DMS53 treated with DMSO at 0.1 percent for 48 hours (cell line): ENCODE results near the gene PRIM2.
"Not testable (repeated sequence)": the region's sequence is repeated elsewhere in the genome, so short reads cannot be mapped to it uniquely, and the experiment has no call there.

Experiments used
- DNase-seq: peaks from one replicate; lab custom pipeline; 2025; ENCODE audit not compliant: unreplicated experiment; lab: John Stamatoyannopoulos, UW

The PRIM2 gene

GRCh38 chr6:57317060-57317943 lies at the start of gene PRIM2:
Gene PRIM2 (plus strand): TSS chr6:57317630. CDS start chr6:57318446, 816 bp downstream.
- DNase-seq: peak; percentile 85

GRCh38 chr6:57268294-57268640 lies 49.2 kb upstream of the PRIM2 start:
- no peak for DNase-seq

- not testable (repeated sequence) for DNase-seq
Measured at GRCh38 chr6:57274113-57274824, 43.2 kb upstream of the PRIM2 start.

DNA sequence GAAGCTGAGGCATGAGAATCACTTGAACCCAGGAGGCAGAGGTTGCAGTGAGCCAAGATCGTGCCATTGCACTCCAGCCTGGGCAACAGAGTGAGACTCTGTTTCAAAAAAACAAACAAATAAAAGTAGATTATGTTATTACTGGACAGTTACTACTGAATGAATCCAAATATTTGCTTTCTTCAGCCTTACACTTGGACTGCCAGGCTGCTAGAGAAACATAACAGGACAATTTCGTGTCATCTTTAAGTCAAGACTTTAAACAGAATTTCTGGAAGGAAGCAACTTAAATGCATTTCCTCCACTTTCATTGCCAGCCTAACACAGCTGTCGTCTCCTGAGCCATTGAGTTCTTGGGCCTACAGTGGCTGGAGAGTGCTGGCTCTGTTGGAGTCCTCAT lies 42.0 kb upstream of the PRIM2 start:
- DNase-seq: no peak

GRCh38 chr6:57276946-57277345 lies 40.5 kb upstream of the PRIM2 start:
- DNase-seq: no peak

DNA sequence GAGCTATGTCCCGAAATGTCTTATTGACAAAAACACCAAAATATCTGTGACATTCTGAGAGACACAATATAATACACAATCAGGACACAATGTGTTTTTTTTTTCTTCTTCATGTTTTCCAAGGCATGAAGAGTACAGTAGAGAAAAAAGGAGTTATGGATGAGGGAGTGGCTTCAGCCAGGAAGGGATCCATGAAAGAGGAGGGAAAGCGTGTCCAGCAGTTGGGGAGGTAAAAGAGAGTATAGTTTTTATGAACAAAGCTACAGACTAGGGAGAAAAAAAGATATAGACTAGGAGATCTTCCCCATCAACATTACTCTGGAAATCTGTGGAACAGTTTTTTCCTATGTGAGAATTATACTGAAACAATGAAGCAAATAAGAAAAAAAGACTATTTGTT lies 38.9 kb upstream of the PRIM2 start:
- no peak for DNase-seq

GRCh38 chr6:57279013-57279412 lies 38.4 kb upstream of the PRIM2 start:
- no peak for DNase-seq

DNA sequence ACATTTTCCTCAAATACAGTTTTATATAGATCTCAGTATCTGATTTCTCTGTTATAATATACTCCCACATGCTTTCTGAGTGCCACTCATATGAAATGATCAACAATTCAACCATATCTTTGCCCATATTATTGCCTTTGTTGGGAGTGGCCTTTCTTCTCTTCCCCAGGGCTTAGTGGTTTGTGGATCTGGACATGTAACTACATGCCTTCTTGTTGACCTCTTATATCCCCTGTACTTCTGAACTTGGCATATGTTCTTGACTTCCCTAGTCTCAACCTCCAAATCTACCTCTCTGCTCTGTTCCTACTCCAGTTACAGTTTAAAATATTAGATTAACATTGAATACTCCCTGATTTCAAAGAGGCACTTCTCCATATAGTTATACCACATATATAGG lies 34.3 kb upstream of the PRIM2 start:
- no peak for DNase-seq

DNA sequence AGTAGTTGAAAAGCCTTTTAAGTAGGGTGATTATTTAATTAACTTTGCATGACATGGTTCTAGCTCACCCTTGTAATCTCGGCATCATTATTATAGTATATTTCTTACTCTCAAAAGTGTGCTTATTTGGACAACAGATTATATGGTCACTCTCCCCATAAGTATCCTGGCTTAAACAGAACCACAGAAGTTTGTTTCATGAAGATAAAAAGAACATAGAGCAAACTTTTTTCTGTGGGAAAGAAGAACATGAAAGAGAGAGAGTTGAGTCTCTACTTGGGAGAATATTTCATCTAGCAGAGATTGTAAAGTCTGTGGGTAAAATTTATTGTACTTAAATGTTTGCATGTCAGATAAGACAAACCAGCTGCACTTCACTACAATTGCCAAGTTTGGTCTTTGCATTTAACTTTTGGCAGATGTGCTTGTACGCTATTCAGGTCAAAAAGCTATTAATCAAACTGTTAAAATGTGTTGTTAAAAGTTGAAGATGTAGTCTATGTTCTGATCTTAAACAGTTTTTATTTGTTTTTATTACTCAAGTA lies 33.4 kb upstream of the PRIM2 start:
- DNase-seq: no peak

- peak; percentile 54 for DNase-seq
Measured at GRCh38 chr6:57288136-57288535, 29.3 kb upstream of the PRIM2 start.

DNA sequence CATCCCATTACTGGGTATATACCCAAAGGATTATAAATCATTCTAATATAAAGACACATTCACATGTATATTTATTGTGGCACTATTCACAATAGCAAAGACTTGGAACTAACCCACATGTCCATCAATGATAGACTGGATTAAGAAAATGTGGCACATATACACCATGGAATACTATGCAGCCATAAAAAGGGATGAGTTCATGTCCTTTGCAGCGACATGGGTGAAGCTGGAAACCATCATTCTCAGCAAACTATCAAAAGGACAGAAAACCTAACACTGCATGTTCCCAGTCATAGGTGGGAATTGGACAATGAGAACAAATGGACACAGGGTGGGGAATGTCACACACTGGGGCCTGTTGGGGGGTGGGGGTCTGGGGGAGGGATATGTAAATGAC lies 24.0 kb upstream of the PRIM2 start:
- DNase-seq: not testable (repeated sequence)

DNA sequence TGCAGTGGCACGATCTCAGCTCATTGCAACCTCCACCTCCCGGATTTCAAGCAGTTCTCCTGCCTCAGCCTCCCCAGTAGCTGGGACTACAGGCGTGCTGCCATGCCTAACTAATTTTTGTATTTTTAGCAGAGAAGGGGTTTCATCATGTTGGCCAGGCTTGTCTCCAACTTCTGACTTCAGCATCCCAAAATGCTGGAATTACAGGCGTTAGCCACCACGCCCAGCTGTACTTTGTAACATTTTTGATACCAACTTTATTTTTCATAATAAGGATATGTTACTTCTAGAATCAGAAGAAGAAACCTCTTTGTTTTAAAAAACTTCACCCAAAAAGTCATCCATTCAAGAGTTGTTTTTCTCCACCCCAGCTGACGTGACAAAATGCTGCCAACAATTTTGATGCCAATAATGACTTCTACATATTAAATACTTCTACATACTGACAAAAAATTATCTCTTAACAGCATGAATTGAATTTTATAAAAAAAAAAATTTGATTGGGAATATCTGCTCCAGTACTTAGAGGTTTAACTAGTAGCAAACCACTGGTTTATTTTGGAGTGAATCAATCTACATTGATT lies 22.5 kb upstream of the PRIM2 start:
- DNase-seq: no peak

DNA sequence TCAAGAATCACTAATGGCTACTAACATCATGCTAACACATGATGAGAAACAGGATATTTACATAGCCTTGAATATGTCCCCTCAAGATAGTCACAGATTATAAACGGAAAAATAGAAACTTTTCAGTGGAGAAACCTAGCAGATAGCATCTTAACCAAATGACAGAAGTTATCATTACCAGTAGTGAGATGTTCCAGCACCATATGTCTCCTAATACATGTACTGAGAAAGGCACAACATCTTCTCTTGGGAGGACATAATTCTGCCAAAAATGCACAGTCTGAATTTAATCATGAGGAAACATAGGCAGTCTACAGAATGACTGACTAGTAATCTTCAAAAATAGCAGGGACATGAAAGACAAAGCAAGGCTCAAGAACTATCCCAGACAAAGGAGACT lies 19.9 kb upstream of the PRIM2 start:
- no peak for DNase-seq

- DNase-seq: no peak
Measured at GRCh38 chr6:57298741-57299140, 18.7 kb upstream of the PRIM2 start.

GRCh38 chr6:57301757-57302156 lies 15.7 kb upstream of the PRIM2 start:
- no peak for DNase-seq

GRCh38 chr6:57302477-57302876 lies 15.0 kb upstream of the PRIM2 start:
- peak; percentile 52 for DNase-seq

DNA sequence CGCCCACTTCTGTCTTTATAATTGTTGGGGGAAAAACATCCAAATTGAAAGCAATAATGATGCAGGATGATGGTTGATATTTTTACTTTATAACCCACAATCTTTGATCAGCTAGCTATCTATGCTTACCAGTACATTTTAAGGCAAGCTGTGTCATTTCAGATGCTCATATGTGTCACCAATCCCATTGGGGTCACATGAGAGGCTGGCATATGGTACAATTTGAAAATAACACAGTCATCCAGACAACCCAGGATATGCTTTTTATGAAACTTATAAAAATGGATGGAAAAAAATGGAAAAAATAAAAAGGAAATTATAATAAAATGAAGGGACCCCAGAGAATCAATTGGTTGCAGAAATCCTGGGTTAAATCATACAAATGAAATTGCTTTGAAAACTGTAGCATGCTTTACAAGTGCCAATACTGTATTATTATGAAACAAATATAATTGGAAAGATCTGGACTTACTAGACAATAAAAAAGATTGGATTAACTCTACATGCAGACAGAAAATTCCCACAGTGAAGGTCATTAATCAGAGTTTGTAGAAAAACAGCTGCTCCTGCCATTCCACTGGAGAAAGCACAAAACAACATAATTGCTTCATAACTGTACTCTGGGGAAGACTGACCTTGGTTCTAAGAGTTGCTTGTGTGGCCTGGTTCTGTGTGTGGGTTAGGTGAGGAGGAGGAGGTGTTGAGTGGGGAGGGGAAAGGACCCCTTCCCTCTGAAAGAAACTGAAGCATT lies 13.3 kb upstream of the PRIM2 start:
- DNase-seq: no peak

DNA sequence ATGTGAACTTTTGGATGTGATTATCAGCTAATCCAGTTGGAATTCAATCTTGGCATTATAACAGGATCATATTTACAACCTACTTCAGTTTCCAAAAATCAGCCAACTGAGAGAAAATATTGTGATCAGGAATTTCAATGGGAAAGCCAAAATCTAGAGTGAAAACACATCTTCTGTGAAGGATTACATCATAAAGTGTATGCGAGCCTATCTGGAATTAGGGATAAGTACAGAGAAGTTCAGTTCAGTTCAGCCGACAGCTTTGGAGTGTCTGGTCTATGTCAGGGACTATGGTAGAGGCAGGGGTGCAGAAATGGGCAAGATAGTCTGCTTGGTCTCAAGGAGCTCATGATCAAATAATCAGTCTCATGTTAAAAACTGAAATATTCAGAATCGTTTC lies 12.3 kb upstream of the PRIM2 start:
- no peak for DNase-seq

DNA sequence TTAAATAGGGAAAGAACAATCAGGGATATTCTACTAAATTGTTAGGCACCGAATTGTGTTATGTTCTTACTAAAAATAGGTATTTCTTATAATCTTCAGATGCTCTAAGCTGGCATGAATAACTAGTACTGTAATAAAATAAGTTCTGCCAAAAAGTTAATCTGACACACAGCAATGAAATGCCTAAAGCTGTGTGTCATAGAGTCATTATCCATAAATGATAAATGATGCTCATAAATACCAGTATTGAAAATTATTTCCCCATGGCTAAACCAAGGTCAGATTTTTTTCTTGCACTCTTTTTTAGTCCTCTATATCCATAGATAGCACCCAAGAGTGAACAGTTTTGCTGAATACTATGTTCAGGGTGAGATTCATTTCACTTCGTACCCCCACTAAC lies 11.7 kb upstream of the PRIM2 start:
- no peak for DNase-seq

DNA sequence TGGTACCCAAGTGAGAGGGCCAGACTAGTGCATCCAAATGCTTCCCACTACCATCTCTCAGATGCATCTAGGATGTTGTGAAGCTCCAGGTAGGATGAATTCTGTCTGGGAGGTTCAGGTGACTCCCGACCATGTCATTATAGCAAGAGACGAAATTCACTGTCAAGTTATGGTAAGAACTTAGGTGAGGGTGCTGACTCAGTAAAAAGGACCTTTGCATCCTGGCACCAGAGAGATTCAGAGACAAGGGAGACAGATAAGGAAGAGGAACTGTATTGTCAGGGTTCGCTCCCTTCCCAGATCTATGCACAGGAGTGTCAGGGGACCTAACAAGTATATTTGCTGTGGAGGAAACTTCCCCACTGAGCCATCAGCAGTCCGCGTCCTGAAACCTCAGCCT lies 11.2 kb upstream of the PRIM2 start:
- DNase-seq: no peak

GRCh38 chr6:57307850-57308249 lies 9.6 kb upstream of the PRIM2 start:
- DNase-seq: no peak
